GM21423 (cell line): ENCODE data around the gene IMP4.
A peak's percentile ranks its signal among the peaks of the same experiment; 100 is the strongest.

ENCODE experiments used
- ATAC-seq: cut with Tn5 transposase; IDR thresholded peaks from one replicate; pipeline ENCODE4 v1.9.1; 2021; ENCODE audit warnings: mild to moderate bottlenecking, moderate library complexity; ENCODE audit not compliant: unreplicated experiment

Gene IMP4

DNA sequence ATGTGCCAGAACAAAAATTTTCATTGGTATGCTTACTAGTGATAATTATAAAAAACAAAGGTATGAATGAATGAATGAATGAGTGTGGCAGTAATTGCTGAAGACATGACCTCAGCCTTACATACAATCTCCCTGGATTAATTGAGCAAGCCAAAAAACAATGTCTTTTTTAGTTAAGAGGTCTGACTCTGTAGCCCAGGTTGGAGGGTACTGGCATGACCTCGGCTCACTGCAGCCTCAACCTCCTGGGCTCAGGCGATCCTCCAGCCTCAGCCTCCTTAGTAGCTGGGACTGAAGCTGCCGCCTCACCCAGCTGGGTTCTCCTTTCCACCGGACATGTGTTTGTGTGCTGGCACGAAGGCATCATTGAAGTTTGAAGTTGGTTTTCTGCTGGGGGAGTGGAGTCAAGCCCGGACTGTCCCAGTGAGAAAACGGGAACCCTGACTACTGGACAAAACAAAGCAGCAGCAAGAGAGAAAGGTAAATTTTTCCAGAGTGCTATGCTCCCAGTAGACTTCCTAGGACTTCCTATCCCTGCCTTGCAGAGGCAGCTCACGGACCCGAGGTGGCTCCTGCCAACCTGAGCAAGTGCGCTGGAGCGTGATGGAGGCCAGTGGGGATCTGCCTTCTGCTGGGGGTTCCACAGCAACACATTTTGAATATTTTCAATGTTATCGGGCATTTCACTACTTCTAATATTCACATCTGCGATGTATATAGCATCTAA is 6.4 kb upstream of the IMP4 start:
- ATAC-seq, result no peak

DNA sequence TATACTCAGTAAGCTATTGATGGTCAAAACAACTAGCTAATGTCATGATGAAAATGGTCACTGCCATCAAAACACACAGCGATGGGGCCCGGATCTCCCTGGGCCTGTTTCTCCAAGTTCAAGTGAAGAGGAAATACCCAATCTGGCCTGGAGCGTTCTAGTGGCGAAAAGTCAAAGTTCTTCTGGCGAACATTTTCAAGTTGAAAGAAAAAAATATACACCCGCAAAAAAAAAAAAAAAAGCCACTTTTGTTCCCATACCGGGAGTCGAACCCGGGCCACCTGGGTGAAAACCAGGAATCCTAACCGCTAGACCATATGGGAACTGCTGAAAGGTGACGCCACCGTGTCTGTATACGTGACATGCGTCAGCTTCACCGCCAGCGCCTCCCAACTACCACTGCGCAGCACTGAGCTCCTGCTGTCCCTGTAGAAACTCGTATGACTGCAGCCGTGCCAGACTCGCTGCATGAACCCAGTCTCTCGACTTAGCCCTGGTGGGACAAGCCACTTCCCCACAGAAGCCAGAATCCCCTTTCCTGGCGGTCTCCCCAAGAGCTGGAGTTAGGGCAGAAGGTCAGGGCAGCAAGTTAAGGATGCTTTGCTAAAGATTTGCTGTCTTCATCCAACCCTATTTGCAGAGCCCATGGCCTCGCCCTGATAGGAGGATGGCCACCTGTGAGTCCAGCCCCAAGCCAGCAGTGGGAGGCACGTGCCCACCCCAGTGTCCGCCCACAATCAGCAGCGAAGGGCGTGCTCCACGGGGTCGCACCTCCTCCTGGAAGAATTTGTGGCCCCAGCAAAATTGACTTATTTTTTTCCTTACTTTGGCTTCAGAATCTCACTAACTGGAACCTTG is 5.6 kb upstream of the IMP4 start:
- ATAC-seq, result peak; percentile 27

DNA sequence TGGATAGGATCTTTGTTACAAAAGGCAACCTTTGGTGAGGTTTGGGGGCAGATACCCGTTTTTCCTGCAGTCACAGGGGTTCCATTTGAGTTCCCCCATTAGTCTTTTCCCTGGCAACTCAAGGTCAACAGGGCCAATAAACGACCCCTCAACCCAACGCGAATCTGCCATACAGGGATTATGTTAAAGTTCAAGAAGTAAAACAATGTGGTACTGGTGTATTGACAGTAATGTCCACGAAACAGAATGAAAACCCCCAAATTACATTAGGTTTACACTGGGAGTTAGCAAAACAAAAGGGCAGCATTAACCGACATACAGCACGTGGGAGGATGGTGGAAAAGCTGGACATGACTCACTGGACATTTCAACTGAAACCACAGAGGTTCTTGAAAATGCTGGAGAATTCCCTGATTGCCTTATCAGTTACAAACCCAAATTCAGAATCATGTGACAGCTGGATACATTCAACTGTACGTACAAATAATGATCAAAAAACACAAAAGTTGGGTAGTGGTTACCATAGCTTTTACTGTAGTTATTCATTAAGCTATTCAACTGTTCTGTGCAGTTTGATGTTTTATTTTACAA is 4.9 kb upstream of the IMP4 start:
- ATAC-seq, result no peak

GRCh38 chr2:130338793-130339345 is 3.8 kb upstream of the IMP4 start:
- ATAC-seq, result no peak

DNA sequence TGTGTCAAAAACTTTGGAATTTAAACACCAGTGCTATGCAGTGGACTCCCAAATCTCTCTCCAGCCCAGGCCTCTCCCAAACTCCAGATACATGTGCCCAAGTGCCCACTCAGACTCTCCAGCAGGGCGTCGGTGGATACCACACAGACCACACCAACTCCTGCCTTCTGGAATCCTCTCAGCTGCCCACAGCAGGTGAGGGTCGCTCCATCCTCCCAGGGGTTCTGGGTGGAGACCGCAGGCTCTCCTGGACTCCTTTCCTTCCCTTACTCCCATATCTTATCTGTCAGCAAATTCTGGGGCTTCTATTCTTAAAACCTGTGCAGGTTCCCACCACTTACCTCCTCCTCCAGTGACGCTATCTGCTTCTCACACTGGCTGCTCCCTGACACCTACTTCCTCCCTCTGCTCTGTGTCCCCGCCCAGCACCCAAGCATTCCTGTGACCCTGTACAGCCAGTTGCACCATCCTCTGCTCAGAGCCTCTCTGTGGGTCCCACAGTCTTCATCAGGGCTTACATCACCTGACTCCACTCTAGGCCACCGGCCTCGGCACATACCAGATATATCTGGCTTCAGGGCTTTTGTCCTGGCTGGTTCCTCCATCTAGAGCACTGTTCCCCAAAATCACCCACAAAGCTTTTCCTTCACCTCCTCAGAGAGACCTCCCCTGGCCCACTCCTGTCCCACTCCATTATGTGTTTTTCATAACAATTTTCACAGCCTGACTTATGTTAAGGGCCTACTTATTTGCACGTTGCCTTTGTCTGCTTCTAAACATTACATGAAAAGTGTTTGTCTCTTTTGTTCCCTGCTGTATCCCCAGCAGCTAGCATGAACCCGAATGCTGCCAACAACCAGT is 2.6 kb upstream of the IMP4 start:
- ATAC-seq, result no peak

- ATAC-seq, result no peak
Observed at GRCh38 chr2:130341562-130342019, 1.1 kb upstream of the IMP4 start.

GRCh38 chr2:130342020-130342532 is 621 bp upstream of the IMP4 start:
- ATAC-seq, result peak; percentile 73

GRCh38 chr2:130344578-130344977 is 1.9 kb downstream of the IMP4 start:
- no peak for ATAC-seq

- no peak for ATAC-seq
Observed at GRCh38 chr2:130345091-130345490, 2.4 kb downstream of the IMP4 start.

GRCh38 chr2:130345611-130346010 is 2.9 kb downstream of the IMP4 start:
- ATAC-seq, result no peak

- ATAC-seq, result no peak
Observed at GRCh38 chr2:130346041-130346740, 3.5 kb downstream of the IMP4 start.

GRCh38 chr2:130346741-130347066 is 4.0 kb downstream of the IMP4 start:
- no peak for ATAC-seq

DNA sequence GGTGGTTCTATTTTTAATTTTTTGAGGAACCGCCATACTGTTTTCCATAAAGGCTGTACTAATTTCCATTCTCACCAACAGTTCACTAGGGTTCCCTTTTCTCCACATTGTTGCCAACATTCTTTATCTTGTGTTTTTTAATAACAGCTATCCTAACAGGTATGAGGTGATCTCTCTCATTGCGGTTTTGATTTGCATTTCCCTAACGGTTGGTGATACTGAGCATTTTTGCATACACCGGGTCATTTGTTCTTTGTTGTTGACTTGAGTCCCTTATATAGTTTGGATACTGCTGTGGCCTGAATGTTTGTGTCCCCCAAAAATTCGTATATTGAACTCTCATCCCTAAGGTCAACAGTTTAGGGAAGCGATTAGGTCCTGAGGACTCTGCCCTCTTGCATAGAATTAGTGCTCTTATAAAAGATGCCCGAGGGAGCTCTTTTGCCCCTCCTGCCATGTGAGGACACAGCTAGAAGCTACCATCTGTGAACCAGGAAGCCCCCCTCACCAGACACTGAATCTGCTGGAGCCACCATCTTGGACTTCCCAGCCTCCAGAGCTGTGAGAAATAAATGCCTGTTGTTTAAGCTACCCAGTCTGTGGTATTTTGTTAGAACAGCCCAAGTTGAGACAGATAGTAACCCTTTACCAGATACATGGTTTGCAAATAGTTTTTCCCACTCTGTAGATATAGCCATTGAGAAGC is 4.7 kb downstream of the IMP4 start:
- no peak for ATAC-seq

DNA sequence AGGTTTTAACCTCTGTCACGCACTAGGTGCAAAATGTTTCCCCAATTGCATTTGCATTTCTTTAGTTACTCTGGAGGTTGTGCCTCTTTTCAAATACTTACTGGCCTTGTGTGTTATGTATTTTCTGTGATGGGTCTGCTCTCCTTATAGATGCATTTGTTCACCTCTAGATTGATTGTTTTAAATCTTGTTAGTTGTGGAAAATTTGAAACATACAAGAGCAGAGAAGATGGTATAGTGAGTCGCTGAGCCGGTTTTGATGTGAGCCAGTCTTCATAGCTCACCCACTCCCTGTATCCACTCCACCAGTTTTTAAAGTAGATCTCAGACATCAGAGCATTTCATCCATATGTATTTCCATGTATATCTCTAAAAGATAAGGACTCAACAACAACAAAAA is 6.5 kb downstream of the IMP4 start:
- ATAC-seq, result no peak

GRCh38 chr2:130351711-130352110 is 9.0 kb downstream of the IMP4 start:
- no peak for ATAC-seq

- ATAC-seq, result no peak
Observed at GRCh38 chr2:130352237-130352636, 9.5 kb downstream of the IMP4 start.

DNA sequence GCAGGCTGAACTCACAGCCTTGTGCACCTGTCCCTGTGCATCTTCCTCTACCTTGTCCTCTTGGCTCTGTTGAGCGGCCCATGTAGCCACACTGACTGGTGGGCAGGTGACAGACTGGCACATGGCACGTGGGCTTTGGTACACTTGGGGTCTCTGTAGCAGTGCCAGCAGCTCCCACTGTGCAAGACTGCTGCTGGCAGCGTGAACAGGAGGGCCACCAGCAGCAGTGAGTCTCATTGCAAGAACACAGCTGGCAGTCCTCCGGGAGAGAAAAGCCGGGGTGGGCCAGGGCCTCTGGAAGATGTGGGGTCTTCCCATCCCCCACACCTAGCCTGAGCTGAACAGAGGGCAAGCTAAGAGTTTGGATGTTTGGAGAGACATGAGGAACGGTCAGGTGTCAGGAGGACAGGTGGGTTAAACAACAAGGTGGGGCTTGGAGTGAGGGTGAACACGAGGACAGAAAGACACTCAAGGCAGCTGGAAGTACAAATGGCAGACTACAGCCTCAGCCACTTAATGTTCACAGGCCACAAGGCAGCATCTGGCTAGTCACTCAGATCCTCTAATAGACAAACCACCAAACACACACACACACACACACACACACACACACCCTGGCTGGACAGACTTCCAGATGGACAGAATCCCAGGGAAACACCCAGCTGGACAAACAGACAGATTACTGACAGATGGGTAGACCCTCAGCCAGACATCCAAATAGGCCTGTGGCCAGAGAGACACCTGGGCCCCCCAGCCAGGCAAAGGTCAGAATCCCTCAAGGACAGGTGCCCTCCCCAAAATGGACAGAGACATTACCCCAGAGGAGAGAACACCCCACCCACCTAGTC is 10.8 kb downstream of the IMP4 start:
- no peak for ATAC-seq

- ATAC-seq, result no peak
Observed at GRCh38 chr2:130354139-130354428, 11.4 kb downstream of the IMP4 start.

- ATAC-seq, result no peak
Observed at GRCh38 chr2:130355172-130355577, 12.5 kb downstream of the IMP4 start.
